ENCODE data around the gene BTBD2. TPM values are rescaled to one million over a fixed set of nuclear protein-coding genes. Genes with fewer than 3 reads are reported as not detected.

Gene BTBD2
- total RNA-seq, 1 experiment from 2014 or later = 110 TPM

DNA sequence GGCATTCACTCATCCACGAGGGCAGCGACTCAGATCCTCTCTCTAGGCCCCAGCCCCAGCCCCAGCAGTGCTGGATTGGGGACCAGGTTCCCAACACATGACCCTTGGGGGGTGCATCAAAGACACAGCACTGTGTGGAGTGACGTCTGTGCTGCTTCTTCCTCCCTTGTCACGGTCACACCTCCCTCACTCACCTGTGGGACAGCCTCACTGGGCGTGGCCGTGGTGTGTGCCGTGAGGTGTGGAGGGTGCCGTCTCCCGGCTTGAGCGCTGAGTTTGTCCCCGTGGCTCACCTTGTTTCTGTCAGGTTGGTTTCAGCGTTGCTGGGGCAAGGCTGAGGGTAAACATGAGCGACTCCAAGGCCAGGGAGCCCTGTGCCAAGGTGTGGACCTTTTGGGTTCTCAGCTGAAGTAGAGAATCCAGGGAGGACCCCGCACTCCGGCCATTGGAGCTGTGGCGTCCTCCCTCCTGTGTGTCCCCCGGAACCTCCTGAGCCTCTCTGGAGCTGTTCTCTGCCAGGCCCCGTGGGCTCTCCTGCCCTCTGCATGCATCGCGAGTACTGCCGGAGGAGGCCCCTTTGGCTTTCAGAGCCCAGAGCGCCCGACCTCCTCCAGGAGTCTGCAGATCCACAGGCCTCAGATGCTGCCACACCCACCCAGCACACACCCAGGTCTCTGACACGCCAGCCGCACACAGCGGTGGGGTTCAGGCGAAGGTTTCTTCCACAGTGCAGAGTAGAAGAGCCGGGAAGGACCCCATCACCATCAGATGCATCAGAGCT, 40.9 kb downstream of the BTBD2 start:
- Histone ChIP-seq H2AFZ (ENCODE audit: low read length) (no peak overlapping the region), H3K14ac (ENCODE audit: insufficient read depth, low read length) (no peak overlapping the region), H3K23ac (ENCODE audit: insufficient read length, low read depth, low read length) (no peak overlapping the region), H2BK15ac (ENCODE audit: low read depth, low read length) (no peak overlapping the region), H2BK20ac (ENCODE audit: low read depth, low read length, poor library complexity, severe bottlenecking) (no peak overlapping the region), H3K4ac (ENCODE audit: low read depth, low read length) (no peak overlapping the region), H3K23me2 (ENCODE audit: insufficient read length, low read depth, low read length, poor library complexity, severe bottlenecking) (no peaks in the 10 kb centered on the region), H3K4me1 (ENCODE audit: insufficient read depth, low read length) (no peaks in the 10 kb centered on the region), H3K56ac (ENCODE audit: insufficient read length, low read depth, low read length) (no peak overlapping the region), H3K9me3 (ENCODE audit: control insufficient read depth, low read depth, low read length) (no peaks in the 10 kb centered on the region), H4K20me1 (ENCODE audit: control insufficient read depth, insufficient read depth, insufficient read length) (peaks cover 3% of the 10 kb centered on the region), H2BK120ac (ENCODE audit: low read depth, low read length, poor library complexity, severe bottlenecking) (no peak overlapping the region), H3K4me2 (ENCODE audit: insufficient read depth, insufficient read length, low read length) (no peak overlapping the region), H4K5ac (ENCODE audit: insufficient read length, low read depth, low read length) (no peak overlapping the region), H3K18ac (ENCODE audit: insufficient read length, low read depth, low read length) (no peak overlapping the region), H3K79me1 (ENCODE audit: insufficient read depth, low read depth, low read length, poor library complexity, severe bottlenecking) (no peaks in the 10 kb centered on the region), H4K8ac (replicated peaks; ENCODE audit: insufficient read length, low read depth, low read length) (no peak overlapping the region), H2BK5ac (ENCODE audit: insufficient read length, low read length) (no peak overlapping the region), H3K27ac (ENCODE audit: insufficient read length, low read depth, low read length) (no peak overlapping the region), H3K9ac (ENCODE audit: extremely low read depth, insufficient read length, low read length) (no peak overlapping the region), H3K79me2 (ENCODE audit: insufficient read depth, low read length) (peaks cover 8% of the 10 kb centered on the region; the same call in 1 of the 2 replicates), H2BK12ac (ENCODE audit: insufficient read length, low read depth, low read length) (no peak overlapping the region), H4K91ac (ENCODE audit: insufficient read length, low read depth, low read length) (no peak overlapping the region), H3T11ph (ENCODE audit: low read length) (no peak overlapping the region), H3K27me3 (ENCODE audit: insufficient read depth, low read length) (no peaks in the 10 kb centered on the region), H2AK5ac (ENCODE audit: insufficient read length, low read length) (no peak overlapping the region)
- Mint-ChIP-seq H3K4me3 (no peak overlapping the region), H3K36me3 (ENCODE audit: insufficient read depth in 1 of 3, low read depth in 3 of 3) (peaks cover 7 to 25% (median 21%) of the 10 kb centered on the region in 3 experiments; a peak in 6 of 7 replicates), H3K27me3 (ENCODE audit: low read depth) (no peaks in the 10 kb centered on the region), H3K4me1 (no peaks in the 10 kb centered on the region), H3K9me3 (no peaks in the 10 kb centered on the region), H3K27ac (peak overlapping the region in 1 of 3 experiments; percentile 35; a peak in 1 of 7 replicates)
- DNase-seq = no peak
- no CpG with 5 or more reads among the region's 28 CpGs for WGBS (ENCODE audit: extremely low coverage, insufficient read length, low lambda C conversion rate)
- TF ChIP-seq, protein P1, sequence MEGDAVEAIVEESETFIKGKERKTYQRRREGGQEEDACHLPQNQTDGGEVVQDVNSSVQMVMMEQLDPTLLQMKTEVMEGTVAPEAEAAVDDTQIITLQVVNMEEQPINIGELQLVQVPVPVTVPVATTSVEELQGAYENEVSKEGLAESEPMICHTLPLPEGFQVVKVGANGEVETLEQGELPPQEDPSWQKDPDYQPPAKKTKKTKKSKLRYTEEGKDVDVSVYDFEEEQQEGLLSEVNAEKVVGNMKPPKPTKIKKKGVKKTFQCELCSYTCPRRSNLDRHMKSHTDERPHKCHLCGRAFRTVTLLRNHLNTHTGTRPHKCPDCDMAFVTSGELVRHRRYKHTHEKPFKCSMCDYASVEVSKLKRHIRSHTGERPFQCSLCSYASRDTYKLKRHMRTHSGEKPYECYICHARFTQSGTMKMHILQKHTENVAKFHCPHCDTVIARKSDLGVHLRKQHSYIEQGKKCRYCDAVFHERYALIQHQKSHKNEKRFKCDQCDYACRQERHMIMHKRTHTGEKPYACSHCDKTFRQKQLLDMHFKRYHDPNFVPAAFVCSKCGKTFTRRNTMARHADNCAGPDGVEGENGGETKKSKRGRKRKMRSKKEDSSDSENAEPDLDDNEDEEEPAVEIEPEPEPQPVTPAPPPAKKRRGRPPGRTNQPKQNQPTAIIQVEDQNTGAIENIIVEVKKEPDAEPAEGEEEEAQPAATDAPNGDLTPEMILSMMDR (conservative IDR thresholded peaks at IDR 0.05) = no peak
